Upper lobe of right lung (tissue), 1 donor: ENCODE results near the gene PRKRA. TPM values are rescaled to one million over a fixed set of nuclear protein-coding genes. Genes with fewer than 3 reads are reported as not detected.
A peak's percentile ranks its signal among the peaks of the same experiment; 100 is the strongest.

ENCODE experiments used
- ATAC-seq: fragments of 200-7000 bp; cut with Tn5 transposase; one replicate; pipeline ENCODE4 v1.9.1; 2020; ENCODE audit warnings: mild to moderate bottlenecking, moderate library complexity
- DNase-seq: peaks from one replicate; pipeline ENCODE4 v3.0.0-alpha.2; 2020
- H3K27ac ChIP-seq: fragments of 200-600 bp; one replicate; pipeline ENCODE4 v1.8.0; 2022
- H3K27me3 ChIP-seq: fragments of 200-600 bp; one replicate; pipeline ENCODE4 v1.8.0; 2022; ENCODE audit warnings: mild to moderate bottlenecking
- H3K36me3 ChIP-seq: fragments of 200-600 bp; one replicate; pipeline ENCODE4 v1.8.0; 2022
- H3K4me1 ChIP-seq: fragments of 200-600 bp; one replicate; pipeline ENCODE4 v1.8.0; 2022
- H3K4me3 ChIP-seq: fragments of 200-600 bp; one replicate; pipeline ENCODE4 v1.8.0; 2022; ENCODE audit warnings: mild to moderate bottlenecking
- H3K9me3 ChIP-seq: fragments of 200-600 bp; one replicate; pipeline ENCODE4 v1.8.0; 2022
- CTCF ChIP-seq: fragments of 200-600 bp; IDR thresholded peaks from one replicate; pipeline ENCODE4 v1.8.0; 2022; ENCODE audit warnings: antibody characterized with exemption
- intact Hi-C: fragments of 100-400 bp; cut with DNase I; formaldehyde crosslinking; loops from one replicate; pipeline ENCODE4 v1.11.0; 2022
- total RNA-seq: library from RNA; stranded (reverse); fragmentation: NEBNext Ultra II Directional; extraction: Animal tissue kit (Norgen Biotek cat#: 25700); gene quantifications from one replicate; pipeline ENCODE4 v1.2.1, GENCODE V29; 2021
- donor health status: DM: no; HTN: yes; CAD: no; lungs with severe emphysema.

Gene PRKRA
- total RNA-seq, 1 donor from 2014 or later = 47.3 TPM

- H3K9me3 ChIP-seq = no peaks in the 10 kb centered on the region
- no peaks in the 10 kb centered on the region for H3K36me3 ChIP-seq
- H3K4me1 ChIP-seq = no peaks in the 10 kb centered on the region
- H3K4me3 ChIP-seq = no peak overlapping the region
- intact Hi-C loops = no loop called here
- no peaks in the 10 kb centered on the region for H3K27me3 ChIP-seq
- peak; percentile 77 for TF ChIP-seq CTCF
- H3K27ac ChIP-seq = no peak overlapping the region
- DNase-seq (no peak), ATAC-seq (peak; percentile 82)
Observed at GRCh38 chr2:178397002-178397605, 53.9 kb downstream of the PRKRA start.

- no peak overlapping the region for H3K4me3 ChIP-seq
- no peak overlapping the region for H3K27ac ChIP-seq
- TF ChIP-seq CTCF = no peak
- H3K27me3 ChIP-seq = no peaks in the 10 kb centered on the region
- DNase-seq = no peak
- ATAC-seq = no peak
- H3K36me3 ChIP-seq = no peaks in the 10 kb centered on the region
- intact Hi-C loops = no loop called here
- H3K9me3 ChIP-seq = no peaks in the 10 kb centered on the region
- H3K4me1 ChIP-seq = no peaks in the 10 kb centered on the region
Observed at GRCh38 chr2:178395941-178396570, 54.9 kb downstream of the PRKRA start.

GRCh38 chr2:178395295-178395694, 55.7 kb downstream of the PRKRA start:
- Histone ChIP-seq H3K27me3 (no peaks in the 10 kb centered on the region), H3K9me3 (no peaks in the 10 kb centered on the region), H3K27ac (no peak overlapping the region), H3K36me3 (no peaks in the 10 kb centered on the region), H3K4me1 (no peaks in the 10 kb centered on the region), H3K4me3 (no peak overlapping the region)
- intact Hi-C loops = no loop called here
- TF ChIP-seq CTCF = no peak
- ATAC-seq = no peak
- no peak for DNase-seq

GRCh38 chr2:178394859-178395258, 56.1 kb downstream of the PRKRA start:
- Histone ChIP-seq H3K9me3 (no peaks in the 10 kb centered on the region), H3K4me3 (no peak overlapping the region), H3K36me3 (no peaks in the 10 kb centered on the region), H3K27ac (no peak overlapping the region), H3K4me1 (no peaks in the 10 kb centered on the region), H3K27me3 (no peaks in the 10 kb centered on the region)
- intact Hi-C loops = no loop called here
- ATAC-seq (no peak), DNase-seq (no peak)
- no peak for TF ChIP-seq CTCF

GRCh38 chr2:178392215-178392614, 58.8 kb downstream of the PRKRA start:
- intact Hi-C loops = no loop called here
- Histone ChIP-seq H3K36me3 (no peaks in the 10 kb centered on the region), H3K4me1 (no peaks in the 10 kb centered on the region), H3K27me3 (no peaks in the 10 kb centered on the region), H3K9me3 (no peaks in the 10 kb centered on the region), H3K27ac (no peak overlapping the region), H3K4me3 (no peak overlapping the region)
- no peak for TF ChIP-seq CTCF
- DNase-seq (no peak), ATAC-seq (no peak)
